ENCODE measurements around the gene SEZ6.

DNA sequence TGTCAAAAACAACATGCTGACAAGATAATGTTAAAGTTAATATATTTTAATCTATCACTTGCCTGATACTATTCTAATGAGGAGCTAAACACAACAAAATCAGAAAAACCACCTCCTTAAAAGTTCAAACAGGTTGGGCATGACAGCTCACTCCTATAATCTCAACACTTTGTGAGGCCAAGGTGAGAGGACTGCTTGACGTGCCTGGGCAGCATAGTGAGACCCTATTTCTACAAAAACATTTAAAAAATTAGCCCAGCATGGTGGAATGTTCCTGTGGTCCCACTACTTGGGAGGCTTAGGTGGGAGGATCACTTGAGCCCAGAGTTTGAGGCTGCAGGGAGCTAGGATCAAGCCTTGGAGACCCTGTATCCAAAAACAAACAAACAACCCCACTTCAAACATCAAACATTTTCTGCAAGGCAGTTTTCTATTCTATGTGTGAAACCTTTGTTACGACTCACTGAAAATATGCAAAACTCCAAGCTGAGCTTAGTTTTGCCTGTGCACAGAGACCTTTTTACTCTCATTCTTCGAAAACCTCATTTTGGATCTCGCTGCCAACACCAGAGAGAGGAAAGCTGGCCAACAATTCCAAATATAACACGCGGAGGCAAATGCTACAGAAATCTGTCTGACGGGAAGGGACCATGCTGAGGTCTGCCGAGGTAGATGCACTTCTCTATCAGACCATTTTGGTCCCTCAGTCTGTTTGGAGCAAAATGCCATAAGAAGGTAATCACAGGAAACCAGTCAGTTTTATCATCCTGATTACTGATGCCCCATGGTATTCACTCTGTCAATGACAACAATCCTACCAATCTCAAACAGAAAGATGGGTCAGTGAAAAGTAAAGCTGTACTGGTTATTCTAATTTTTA lies 60.7 kb downstream of the SEZ6 start:
- TF ChIP-seq CTCF (conservative IDR thresholded peaks at IDR 0.05 in 1 of 2, IDR thresholded peaks at IDR 0.05 in 1 of 2; ENCODE audit: low read depth in 1 of 2, low read length in 2 of 2), result no peak
- no peak for TF ChIP-seq EZH2 (IDR thresholded peaks at IDR 0.05; ENCODE audit: low read length, missing control alignments)
